ENCODE measurements around the gene KCND2. TPM values are rescaled to one million over a fixed set of nuclear protein-coding genes. Genes with fewer than 3 reads are reported as not detected.

KCND2 gene
- polyA plus RNA-seq, 1 of the 3 experiments (the other 2 are of a cell fraction) = not detected

GRCh38 chr7:120617275-120617674 lies 344.3 kb downstream of the KCND2 start:
- H2AFZ ChIP-seq (ENCODE audit: low read depth) = no peak overlapping the region
- no peaks in the 10 kb centered on the region for H3K36me3 ChIP-seq (replicated peaks in 1 of 2; ENCODE audit: control insufficient read depth in 1 of 2, insufficient read depth in 2 of 2, low read length in 1 of 2)
- H3K9me3 ChIP-seq = no peaks in the 10 kb centered on the region
- no peaks in the 10 kb centered on the region for H3K79me2 ChIP-seq (ENCODE audit: insufficient read depth)
- H3K4me2 ChIP-seq = no peak overlapping the region
- H3K9me2 ChIP-seq = no peaks in the 10 kb centered on the region; the same call in 1 of the 2 replicates
- POLR2A ChIA-PET = no interaction called here
- TF ChIP-seq EP300 (IDR thresholded peaks at IDR 0.05; ENCODE audit: borderline replicate concordance in 1 of 2, low read depth in 1 of 2, low read length in 1 of 2) (no peak), USF2 (IDR thresholded peaks at IDR 0.05; ENCODE audit: borderline replicate concordance, low read depth, low read length) (no peak), GABPA (IDR thresholded peaks at IDR 0.05; ENCODE audit: low read depth) (no peak), MEF2A (IDR thresholded peaks at IDR 0.05; ENCODE audit: borderline replicate concordance, low read depth) (no peak), JUND (IDR thresholded peaks at IDR 0.05) (no peak), FOXM1 (IDR thresholded peaks at IDR 0.05; ENCODE audit: low read depth) (no peak), TEAD4 (IDR thresholded peaks at IDR 0.05; ENCODE audit: borderline replicate concordance, insufficient read depth) (no peak), GATA2 (CRISPR knock-in tag; IDR thresholded peaks at IDR 0.05) (no peak), EZH2phosphoT487 (IDR thresholded peaks at IDR 0.05; ENCODE audit: borderline replicate concordance, low read depth) (no peak), MAX (IDR thresholded peaks at IDR 0.05; ENCODE audit: low read depth) (no peak), REST (IDR thresholded peaks at IDR 0.05; ENCODE audit: low read depth, low read length) (no peak), FOSL2 (IDR thresholded peaks at IDR 0.05; ENCODE audit: borderline replicate concordance, low read depth) (no peak), POLR2AphosphoS5 (IDR thresholded peaks at IDR 0.05; ENCODE audit: low read depth, low read length) (no peak), YY1 (IDR thresholded peaks at IDR 0.05; ENCODE audit: low read depth) (no peak), SMC3 (IDR thresholded peaks at IDR 0.05; ENCODE audit: low read depth, low read length) (no peak), NFIC (IDR thresholded peaks at IDR 0.05; ENCODE audit: borderline replicate concordance) (no peak), SIN3A (IDR thresholded peaks at IDR 0.05; ENCODE audit: borderline replicate concordance, low read depth, low read length) (no peak)
- no peak overlapping the region for H3K4me3 ChIP-seq (ENCODE audit: low read depth in 2 of 2, low read length in 1 of 2)
- no peak overlapping the region for H3K9ac ChIP-seq
- H4K20me1 ChIP-seq (ENCODE audit: insufficient read depth) = no peaks in the 10 kb centered on the region
- no peak overlapping the region for H3K27ac ChIP-seq (ENCODE audit: low read depth in 2 of 2, low read length in 1 of 2)
- H3F3A ChIP-seq (replicated peaks; ENCODE audit: insufficient read depth) = no peaks in the 10 kb centered on the region
- H3K4me1 ChIP-seq (ENCODE audit: control insufficient read depth in 1 of 2, insufficient read depth in 2 of 2, low read depth in 1 of 2, low read length in 1 of 2) = no peaks in the 10 kb centered on the region
- H3K27me3 ChIP-seq (ENCODE audit: insufficient read depth) = 0 out of 2 replicates have a peak, but pooled peaks cover 5% of the 10 kb centered on the region
- CTCF ChIA-PET = no interaction called here
- WGBS (ENCODE audit: low lambda C conversion rate) = 3% methylated on average over 3 of the region's 3 CpGs
- no peak for DNase-seq
